Stromal cell of bone marrow (primary cell): ENCODE measurements around the gene WDR43.

Experiments
- DNase-seq: peaks from one replicate; pipeline ENCODE4 v3.0.0-alpha.2; 2012; ENCODE audit warnings: low read depth

The WDR43 gene

GRCh38 chr2:28909655-28910353, 15.3 kb downstream of the WDR43 start:
- no peak for DNase-seq

- no peak for DNase-seq
These were observed 21.5 kb downstream of the WDR43 start for GRCh38 chr2:28915939-28916338.

GRCh38 chr2:28926847-28927246, 32.4 kb downstream of the WDR43 start:
- DNase-seq: no peak

GRCh38 chr2:28927469-28927868, 33.0 kb downstream of the WDR43 start:
- no peak for DNase-seq

GRCh38 chr2:28927878-28928277, 33.4 kb downstream of the WDR43 start:
- DNase-seq: no peak

- DNase-seq: no peak
These were observed 35.1 kb downstream of the WDR43 start for GRCh38 chr2:28929581-28929980.

DNA sequence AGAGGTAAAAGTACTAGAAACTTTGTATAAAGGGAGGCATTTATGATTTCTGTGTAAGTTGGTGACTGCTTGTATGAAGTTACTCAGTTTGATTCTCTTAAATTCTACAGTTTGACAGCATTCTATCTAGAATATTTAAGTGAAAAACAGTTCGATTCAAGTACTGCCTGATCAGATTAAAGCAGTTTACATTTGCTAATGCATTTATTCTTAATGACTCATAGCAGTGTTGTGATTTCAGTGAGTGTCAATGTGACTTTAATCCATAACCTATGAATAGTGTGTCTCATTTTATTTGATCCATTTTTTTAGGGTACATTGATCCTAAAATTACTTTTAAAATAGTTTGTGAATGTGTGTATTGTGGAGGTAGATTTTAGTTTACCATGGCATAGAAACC, 35.7 kb downstream of the WDR43 start:
- DNase-seq: no peak

DNA sequence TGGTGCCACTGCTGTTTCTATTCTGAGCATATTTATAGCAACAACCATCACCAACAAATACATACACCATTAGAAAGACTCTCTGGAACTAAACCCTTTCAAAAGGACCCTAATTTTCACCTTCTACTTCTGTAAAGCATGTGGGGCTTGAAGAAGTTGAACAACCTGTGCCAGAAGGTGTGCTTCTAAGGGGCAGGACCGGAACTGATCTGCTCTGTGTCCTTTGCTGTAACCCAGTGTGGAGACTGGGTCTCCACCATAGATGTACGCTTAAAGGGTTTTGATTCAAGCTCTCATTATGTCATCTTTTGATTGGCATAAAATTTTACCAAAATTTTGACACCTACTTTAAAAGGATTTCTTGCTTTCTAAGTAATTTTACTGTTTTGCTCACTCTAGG, 40.3 kb downstream of the WDR43 start:
- DNase-seq: no peak

DNA sequence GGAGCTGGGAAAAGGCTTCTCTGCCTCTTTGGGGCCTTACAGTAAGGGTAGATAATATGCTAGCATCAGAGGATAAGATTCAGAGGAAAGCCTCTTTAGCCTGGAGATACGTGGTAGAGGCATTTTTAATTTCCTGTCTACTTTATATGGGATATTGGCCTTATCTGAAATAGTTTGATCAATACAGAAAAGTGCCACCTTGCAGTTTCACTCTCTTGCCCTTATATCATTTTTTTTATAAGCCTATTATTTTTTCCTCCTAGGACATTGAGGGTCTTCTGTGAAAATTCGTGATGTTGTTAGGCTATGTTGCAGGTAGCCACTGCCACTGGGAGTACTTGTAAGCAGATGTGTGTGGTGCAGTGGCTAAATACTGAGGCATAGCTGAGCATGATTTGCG, 46.5 kb downstream of the WDR43 start:
- DNase-seq: no peak

DNA sequence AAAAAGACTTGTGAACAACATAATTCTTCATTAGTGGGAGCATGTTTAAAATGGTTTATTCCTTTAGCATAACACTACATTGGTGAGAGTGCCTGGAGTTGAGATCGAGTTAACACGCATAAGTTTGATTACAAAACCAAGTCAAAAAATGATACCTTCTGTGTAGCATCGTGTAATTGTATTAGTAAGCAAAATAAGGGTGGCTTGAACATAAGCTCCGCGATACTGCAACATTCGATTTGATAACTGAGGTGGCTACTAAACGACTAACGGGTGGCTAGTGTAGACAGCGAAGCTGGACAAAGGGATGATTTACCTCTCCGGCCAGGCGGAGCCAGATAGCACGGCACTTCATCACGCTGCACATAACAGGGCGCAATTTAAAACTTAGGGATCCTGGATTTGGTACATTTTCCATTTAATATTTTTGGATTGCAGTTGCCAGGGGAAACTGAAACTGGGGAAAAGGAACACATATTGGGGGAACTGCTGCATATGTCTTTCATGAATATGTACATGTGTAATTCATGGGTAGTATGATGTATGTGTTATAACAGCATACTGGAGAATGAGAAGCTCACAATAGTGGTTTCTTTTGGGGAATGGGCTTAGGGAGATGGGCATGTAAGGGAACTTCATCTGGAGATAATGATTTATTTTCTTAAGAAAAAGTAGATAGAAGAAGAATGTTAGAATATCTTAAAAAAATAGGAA, 50.2 kb downstream of the WDR43 start:
- DNase-seq: no peak

- DNase-seq: no peak
These were observed 53.7 kb downstream of the WDR43 start for GRCh38 chr2:28948160-28948559.

DNA sequence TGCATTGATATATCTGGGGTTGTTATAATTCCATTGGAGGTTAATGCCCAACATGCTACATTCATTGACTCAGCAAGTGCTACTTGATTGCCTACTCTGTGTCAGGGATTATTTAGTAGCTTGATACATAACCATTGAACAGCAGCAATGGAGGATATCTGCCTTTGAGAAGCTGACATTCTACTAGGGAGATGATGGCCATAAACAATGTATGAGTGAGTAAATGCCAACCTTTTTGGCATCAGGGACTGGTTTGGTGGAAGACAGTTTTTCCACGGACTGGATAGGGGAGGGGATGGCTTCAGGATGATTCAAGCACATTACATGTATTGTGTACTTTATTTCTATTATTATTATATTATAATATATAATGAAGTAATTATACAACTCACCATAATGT, 54.7 kb downstream of the WDR43 start:
- no peak for DNase-seq

DNA sequence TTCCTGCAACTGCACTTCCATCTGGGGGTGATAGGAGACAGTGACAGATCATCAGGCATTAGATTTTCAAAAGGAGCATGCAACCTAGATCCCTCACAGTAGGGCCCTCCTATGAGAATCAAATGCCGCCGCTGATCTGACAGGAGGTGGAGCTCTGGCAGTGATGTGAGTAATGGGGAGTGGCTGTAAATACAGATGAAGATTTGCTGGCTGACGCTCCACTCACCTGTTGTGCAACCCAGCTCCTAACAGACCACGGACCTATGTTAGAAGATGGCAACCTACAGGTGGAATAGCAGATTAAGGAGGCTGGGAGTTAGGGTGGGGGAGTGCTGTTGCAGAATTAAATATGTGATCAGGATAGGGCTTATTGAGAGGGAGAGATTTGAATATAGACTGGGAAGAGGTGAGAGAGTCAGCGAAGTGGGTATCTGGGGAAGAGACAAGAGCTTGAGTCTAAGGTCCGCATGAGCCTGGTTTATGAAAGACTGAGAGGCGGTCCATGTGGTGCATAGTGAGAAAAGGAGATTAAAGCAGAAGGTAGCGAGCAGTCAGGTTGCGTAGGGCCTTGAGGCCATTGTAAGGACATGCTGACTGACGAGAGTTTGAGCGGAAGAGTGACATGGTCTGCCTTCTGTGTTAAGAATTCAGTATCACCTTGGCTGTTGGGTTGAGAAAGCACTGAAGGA, 55.3 kb downstream of the WDR43 start:
- DNase-seq: no peak

DNA sequence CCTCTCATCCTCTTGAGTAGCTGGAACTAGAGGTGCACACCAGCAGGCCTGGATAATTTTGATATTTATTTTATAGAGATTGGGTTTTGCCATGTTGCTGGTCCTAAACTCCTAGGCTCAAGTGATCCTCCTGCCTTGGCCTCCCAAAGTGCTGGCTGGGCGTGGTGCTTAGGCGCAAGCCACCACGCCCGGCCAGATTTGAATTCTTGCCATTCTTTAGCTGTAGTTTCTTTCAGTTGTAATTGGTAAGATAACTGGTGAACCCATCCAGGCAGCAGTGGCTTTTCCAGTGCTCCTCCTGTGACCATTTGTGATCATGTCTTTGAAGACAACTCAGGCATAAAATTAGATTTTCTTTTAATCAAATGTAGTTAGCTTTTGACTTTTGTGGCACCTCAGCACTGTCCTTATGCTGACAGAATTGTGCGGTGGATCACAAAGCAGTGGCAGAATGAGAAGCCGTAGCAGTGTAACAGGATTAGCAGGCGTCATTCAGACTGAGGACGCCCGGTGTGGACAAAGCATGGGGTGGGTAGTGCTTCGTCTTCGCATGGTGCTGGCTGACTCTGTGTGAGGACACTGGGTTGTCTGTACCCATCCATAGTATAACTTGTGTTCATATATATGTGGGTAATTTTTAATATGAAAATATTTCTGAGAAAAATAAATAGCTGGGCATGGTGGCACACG, 56.6 kb downstream of the WDR43 start:
- no peak for DNase-seq

DNA sequence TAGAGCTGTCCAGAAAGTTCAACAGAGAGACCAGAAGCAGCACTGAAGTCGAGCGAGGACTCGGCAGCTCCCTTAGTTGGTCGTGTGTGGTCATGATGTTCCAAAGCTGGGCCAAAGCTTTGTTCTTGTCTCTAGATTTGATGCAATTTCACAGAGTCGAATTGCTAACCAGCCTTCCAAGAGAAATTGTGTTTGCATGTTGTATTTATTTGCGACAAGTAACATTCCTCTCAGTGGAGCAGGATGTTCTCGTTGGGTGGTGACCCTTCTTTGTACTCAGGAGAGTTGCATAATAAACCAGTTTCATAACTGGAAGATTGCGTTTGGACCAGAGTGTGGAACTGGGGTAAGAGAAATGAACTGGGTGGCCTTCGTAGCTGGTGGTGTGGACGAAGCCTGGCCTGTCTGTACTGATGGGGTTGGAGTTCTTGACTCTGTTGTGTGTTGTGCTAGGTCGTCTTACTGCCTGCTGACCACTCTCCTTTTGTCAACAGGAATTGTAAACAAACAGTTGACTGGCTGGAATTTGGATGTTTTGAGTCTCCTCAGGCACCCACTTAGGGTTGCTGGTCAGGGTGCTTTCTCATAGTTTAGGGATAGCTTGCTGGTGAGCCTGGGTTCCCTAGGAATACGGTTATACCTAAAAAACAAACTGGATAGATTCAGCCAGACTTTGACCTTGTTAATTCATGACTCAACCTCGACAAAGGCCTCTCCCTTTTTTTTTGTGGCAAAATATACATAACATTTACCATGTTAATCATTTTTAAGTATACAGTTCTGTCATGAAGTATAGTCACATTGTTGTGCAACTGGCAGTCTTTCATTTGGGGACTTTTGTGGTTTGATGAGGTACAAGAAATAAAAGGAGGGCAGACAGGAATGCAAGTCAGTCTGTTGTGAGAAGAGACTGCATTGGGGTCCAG, 57.7 kb downstream of the WDR43 start:
- peak; percentile 11 for DNase-seq

DNA sequence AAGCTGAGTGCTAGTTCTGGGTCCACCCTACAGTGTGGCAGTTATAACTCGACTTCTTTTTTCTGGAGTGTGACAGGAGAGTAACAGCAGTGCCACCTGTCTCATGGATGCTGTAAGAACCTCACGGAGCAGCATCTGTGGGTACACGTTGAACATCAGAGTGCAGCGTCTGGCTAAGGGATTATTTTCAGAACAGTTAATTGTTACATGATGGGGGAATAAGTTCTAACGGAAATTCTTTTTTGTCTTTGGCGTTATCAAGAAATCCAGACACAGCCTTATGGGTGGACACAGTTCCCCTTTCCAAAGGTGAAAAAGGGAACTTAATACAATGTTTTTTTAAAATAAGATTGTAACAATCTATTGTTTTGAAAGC, 58.4 kb downstream of the WDR43 start:
- no peak for DNase-seq

- no peak for DNase-seq
These were observed 61.0 kb downstream of the WDR43 start for GRCh38 chr2:28955467-28955866.

DNA sequence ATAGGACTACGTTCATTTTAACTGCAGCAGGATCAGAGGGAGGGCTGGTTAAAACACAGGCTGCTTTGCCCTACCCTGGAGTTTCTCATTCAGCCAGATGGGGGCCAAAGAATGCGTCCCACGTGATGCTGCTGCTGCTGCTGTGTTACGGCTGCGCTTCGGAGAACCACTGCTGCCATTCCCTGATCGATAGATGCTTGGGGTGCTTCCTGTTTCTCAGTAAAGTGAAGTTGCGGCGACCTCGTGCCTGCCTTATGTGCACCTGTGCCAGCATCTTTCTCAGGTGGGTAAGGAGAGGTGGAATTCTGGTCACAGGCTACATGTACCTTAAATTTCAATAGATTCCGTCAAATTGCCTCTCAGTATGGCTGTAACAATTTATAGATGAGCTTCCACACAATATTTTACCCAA, 62.0 kb downstream of the WDR43 start:
- DNase-seq: no peak

GRCh38 chr2:28956890-28957289, 62.4 kb downstream of the WDR43 start:
- no peak for DNase-seq

DNA sequence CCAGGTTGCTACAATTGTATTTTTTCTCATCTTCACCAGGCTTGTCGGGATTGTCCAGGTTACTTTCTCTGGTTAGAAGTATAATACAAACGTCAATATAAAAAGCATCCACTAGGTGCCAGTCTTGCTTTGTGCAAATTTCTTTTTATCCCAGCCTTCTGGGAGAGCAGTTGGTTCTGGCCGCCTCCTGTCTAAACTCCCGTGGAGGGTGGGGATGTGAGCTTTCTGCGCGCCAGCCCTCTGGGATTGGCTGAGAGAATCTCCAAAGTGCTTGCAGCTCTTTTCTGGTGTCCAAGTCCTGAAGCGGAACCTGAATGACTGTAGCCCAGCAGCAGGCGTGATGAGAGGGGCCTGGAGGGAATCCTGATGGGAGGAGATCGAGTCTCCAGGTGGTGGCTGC, 64.2 kb downstream of the WDR43 start:
- DNase-seq: peak; percentile 59

DNA sequence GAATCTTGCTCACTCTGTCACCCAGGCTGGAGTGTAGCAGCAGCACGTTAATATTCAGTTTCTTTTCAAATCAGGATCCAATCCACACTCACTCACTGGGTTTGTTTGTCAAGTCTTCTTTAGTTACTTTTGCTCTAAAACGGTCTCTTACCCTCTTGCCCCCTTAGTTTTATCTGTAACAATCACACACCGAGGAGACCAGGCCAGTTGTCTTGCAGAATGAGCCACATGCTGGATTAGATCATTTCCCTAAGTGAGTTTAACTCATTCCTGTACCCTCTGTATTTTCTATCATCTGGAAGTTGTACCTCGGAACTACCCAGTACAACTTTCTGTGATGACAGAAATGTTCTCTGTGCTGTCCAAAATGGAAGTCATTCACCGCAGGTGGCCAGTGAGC, 65.9 kb downstream of the WDR43 start:
- DNase-seq: no peak

DNA sequence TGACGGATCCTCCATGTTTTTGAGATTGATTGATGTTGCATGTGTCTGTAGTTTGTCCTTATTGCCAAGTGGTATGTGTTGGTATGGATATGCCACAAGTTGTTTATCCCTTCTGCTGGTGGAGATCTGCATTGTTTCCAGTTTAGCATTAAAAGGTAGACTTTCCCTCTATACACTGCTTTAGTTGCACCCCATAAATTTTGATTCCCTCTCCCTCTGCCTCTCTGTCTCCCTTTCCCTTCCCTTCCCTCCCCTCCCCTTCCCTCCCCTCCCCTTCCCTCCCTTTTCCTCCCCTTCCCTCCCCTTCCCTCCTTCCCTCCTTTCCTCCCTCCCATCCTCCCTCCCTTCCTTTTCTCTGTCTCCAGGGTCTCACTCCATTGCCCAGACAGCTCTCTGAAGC, 68.0 kb downstream of the WDR43 start:
- no peak for DNase-seq
